GM12801 (cell line): ENCODE measurements around the gene FAM78A.

Experiments
- CTCF ChIP-seq: IDR thresholded peaks from one replicate; pipeline ENCODE4 v1.5.1; 2011; ENCODE audit warnings: control low read depth; ENCODE audit not compliant: insufficient read length; ENCODE audit errors: extremely low read depth

FAM78A gene

GRCh38 chr9:131312822-131313770, 36.8 kb upstream of the FAM78A start:
- no peak for TF ChIP-seq CTCF

- no peak for TF ChIP-seq CTCF
These were observed 35.9 kb upstream of the FAM78A start for GRCh38 chr9:131312246-131312645.

GRCh38 chr9:131310833-131311554, 34.7 kb upstream of the FAM78A start:
- no peak for TF ChIP-seq CTCF

- TF ChIP-seq CTCF: no peak
These were observed 33.4 kb upstream of the FAM78A start for GRCh38 chr9:131309530-131310276.

- no peak for TF ChIP-seq CTCF
These were observed 32.7 kb upstream of the FAM78A start for GRCh38 chr9:131308906-131309529.

GRCh38 chr9:131308452-131308851, 32.1 kb upstream of the FAM78A start:
- TF ChIP-seq CTCF: no peak
